ENCODE data around the gene MYCL.

GRCh38 chr1:39892601-39893595 lies 8.8 kb downstream of the MYCL start:
- TF ChIP-seq, protein P1, sequence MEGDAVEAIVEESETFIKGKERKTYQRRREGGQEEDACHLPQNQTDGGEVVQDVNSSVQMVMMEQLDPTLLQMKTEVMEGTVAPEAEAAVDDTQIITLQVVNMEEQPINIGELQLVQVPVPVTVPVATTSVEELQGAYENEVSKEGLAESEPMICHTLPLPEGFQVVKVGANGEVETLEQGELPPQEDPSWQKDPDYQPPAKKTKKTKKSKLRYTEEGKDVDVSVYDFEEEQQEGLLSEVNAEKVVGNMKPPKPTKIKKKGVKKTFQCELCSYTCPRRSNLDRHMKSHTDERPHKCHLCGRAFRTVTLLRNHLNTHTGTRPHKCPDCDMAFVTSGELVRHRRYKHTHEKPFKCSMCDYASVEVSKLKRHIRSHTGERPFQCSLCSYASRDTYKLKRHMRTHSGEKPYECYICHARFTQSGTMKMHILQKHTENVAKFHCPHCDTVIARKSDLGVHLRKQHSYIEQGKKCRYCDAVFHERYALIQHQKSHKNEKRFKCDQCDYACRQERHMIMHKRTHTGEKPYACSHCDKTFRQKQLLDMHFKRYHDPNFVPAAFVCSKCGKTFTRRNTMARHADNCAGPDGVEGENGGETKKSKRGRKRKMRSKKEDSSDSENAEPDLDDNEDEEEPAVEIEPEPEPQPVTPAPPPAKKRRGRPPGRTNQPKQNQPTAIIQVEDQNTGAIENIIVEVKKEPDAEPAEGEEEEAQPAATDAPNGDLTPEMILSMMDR (IDR thresholded peaks at IDR 0.05; ENCODE audit: poor library complexity) = no peak
- no peak for TF ChIP-seq EZH2 (IDR thresholded peaks at IDR 0.05; ENCODE audit: borderline replicate concordance)
